Measurements from ENCODE around the gene ARAP2. TPM values are rescaled to one million over a fixed set of nuclear protein-coding genes. Genes with fewer than 3 reads are reported as not detected.

The ARAP2 gene
- total RNA-seq, 1 donor from 2014 or later, result 57.2 TPM

DNA sequence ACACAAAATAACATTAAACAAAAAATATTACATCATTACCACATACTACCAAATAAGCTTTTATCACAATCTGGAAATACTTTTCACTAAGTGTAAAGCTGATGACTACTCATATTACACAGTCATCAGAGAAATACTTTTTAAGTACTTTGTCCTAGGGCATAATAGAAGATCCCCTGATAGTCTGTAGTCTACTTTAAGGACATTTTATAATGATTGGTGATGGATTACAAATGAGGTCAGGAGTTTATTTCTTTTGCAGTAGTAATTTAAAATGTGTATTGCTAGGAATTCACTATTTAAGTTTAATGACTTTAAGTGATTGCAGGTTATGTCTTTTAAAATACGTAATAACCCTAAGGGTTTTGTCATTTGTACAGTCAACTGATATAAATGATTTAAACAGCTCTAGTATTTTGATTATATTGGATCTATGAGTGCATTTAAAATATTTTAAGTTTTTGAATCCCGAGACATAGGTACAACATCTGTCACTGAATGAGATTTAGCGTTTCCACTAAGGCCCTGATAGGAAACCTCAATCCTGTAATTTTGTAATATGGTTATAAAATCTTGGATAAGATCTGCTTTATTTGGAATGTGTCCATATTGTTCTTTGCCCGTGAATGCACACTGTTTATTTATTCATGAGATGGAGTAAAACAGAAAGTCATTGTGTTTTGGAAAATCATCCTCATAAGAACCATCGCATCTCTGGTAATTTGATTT, 189.5 kb downstream of the ARAP2 start:
- DNase-seq, result no peak
- no peak overlapping the region for H3K4me3 ChIP-seq
- H3K27ac ChIP-seq, result no peak overlapping the region
- intact Hi-C loops (cut with DNase I), result no loop called here
- no peak for ATAC-seq
- H3K27me3 ChIP-seq, result no peaks in the 10 kb centered on the region
- no peak for TF ChIP-seq CTCF (IDR thresholded peaks at IDR 0.05)
- H3K9me3 ChIP-seq, result no peaks in the 10 kb centered on the region
- H3K36me3 ChIP-seq, result no peaks in the 10 kb centered on the region
- no peaks in the 10 kb centered on the region for H3K4me1 ChIP-seq

- no peak for DNase-seq
- H3K27me3 ChIP-seq, result no peaks in the 10 kb centered on the region
- no peak for ATAC-seq
- H3K4me3 ChIP-seq, result no peak overlapping the region
- no peak overlapping the region for H3K27ac ChIP-seq
- no peaks in the 10 kb centered on the region for H3K9me3 ChIP-seq
- no peaks in the 10 kb centered on the region for H3K36me3 ChIP-seq
- intact Hi-C loops (cut with DNase I), result no loop called here
- H3K4me1 ChIP-seq, result no peaks in the 10 kb centered on the region
- TF ChIP-seq CTCF (IDR thresholded peaks at IDR 0.05), result no peak
Measured at GRCh38 chr4:36053930-36054329, 190.4 kb downstream of the ARAP2 start.

DNA sequence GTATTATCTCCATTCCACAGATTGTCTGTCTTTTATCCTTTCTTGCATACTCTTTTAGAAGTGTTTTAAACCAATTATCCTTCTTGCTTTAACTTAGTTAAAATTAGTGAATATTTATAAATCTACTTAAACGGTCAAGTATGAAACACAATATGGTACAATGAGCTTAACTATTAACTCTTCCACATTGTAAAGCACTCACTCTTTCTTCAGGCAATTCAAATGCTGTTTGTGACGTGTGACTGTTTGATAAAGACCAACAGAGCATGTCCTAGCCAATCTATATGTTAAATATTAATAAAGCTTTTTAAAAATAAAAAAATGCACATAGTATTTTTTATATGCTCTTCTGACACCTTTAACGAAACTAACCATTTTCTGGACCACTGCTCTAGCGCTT, 192.7 kb downstream of the ARAP2 start:
- Histone ChIP-seq H3K9me3 (no peaks in the 10 kb centered on the region), H3K4me1 (no peaks in the 10 kb centered on the region), H3K27ac (no peak overlapping the region), H3K4me3 (no peak overlapping the region), H3K27me3 (no peaks in the 10 kb centered on the region), H3K36me3 (no peaks in the 10 kb centered on the region)
- intact Hi-C loops (cut with DNase I), result no loop called here
- no peak for DNase-seq
- no peak for TF ChIP-seq CTCF (IDR thresholded peaks at IDR 0.05)
- no peak for ATAC-seq

GRCh38 chr4:36046026-36046425, 198.3 kb downstream of the ARAP2 start:
- Histone ChIP-seq H3K27me3 (no peaks in the 10 kb centered on the region), H3K9me3 (no peaks in the 10 kb centered on the region), H3K36me3 (no peaks in the 10 kb centered on the region), H3K4me3 (no peak overlapping the region), H3K27ac (no peak overlapping the region), H3K4me1 (no peaks in the 10 kb centered on the region)
- TF ChIP-seq CTCF (IDR thresholded peaks at IDR 0.05), result no peak
- intact Hi-C loops (cut with DNase I), result no loop called here
- ATAC-seq (no peak), DNase-seq (no peak)

DNA sequence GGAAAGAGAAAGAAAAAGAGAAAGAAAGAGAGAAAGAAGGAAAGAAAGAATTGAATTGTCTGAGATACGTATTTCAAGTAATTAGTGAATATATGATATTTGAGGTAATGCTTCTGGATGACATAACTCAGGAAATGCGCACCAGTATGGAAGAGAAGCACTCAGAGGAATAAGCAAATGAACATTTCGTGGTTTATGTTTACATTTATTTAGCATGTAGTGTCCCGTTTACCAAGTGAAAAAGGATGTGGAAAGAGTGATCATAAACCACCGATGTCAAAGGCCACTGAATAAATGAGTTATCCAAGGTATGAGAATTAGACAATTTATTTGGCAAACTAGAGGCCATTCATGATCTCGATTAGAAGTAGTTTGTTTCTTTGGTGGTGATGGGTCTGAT, 200.4 kb downstream of the ARAP2 start:
- H3K4me3 ChIP-seq, result no peak overlapping the region
- no peaks in the 10 kb centered on the region for H3K9me3 ChIP-seq
- DNase-seq, result no peak
- no peak for ATAC-seq
- no peak for TF ChIP-seq CTCF (IDR thresholded peaks at IDR 0.05)
- H3K27ac ChIP-seq, result no peak overlapping the region
- no peaks in the 10 kb centered on the region for H3K27me3 ChIP-seq
- no peaks in the 10 kb centered on the region for H3K36me3 ChIP-seq
- intact Hi-C loops (cut with DNase I), result no loop called here
- no peaks in the 10 kb centered on the region for H3K4me1 ChIP-seq

- H3K27ac ChIP-seq, result no peak overlapping the region
- DNase-seq (no peak), ATAC-seq (no peak)
- no peaks in the 10 kb centered on the region for H3K4me1 ChIP-seq
- H3K27me3 ChIP-seq, result no peaks in the 10 kb centered on the region
- H3K4me3 ChIP-seq, result no peak overlapping the region
- intact Hi-C loops (cut with DNase I), result no loop called here
- no peaks in the 10 kb centered on the region for H3K9me3 ChIP-seq
- TF ChIP-seq CTCF (IDR thresholded peaks at IDR 0.05), result no peak
- H3K36me3 ChIP-seq, result no peaks in the 10 kb centered on the region
Measured at GRCh38 chr4:36043241-36043640, 201.1 kb downstream of the ARAP2 start.
